ENCODE data around the gene CYP27B1.

The CYP27B1 gene

DNA sequence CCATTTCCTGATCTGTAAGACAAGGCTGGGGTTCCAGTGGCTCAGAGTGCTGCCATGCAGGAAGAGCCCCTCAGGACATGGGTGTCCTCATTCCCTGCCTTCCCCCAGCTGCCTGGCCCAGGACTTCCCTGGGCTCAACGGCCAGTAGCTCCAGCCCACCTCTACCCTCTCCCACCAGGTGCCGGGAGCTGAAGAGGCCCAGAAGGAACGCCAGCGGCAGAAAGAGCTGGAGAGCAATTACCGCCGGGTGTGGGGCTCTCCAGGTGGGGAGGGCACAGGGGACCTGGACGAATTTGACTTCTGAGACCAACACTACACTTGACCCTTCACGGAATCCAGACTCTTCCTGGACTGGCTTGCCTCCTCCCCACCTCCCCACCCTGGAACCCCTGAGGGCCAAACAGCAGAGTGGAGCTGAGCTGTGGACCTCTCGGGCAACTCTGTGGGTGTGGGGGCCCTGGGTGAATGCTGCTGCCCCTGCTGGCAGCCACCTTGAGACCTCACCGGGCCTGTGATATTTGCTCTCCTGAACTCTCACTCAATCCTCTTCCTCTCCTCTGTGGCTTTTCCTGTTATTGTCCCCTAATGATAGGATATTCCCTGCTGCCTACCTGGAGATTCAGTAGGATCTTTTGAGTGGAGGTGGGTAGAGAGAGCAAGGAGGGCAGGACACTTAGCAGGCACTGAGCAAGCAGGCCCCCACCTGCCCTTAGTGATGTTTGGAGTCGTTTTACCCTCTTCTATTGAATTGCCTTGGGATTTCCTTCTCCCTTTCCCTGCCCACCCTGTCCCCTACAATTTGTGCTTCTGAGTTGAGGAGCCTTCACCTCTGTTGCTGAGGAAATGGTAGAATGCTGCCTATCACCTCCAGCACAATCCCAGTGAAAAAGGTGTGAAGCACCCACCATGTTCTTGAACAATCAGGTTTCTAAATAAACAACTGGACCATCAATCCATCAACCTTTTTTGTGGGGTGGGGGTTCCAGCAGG is 46.0 kb downstream of the CYP27B1 start:
- Histone ChIP-seq H3K79me2 (ENCODE audit: insufficient read depth, low read length) (no peaks in the 10 kb centered on the region), H2AFZ (ENCODE audit: low read depth, low read length, severe bottlenecking) (no peak overlapping the region), H3K9me2 (replicated peaks; ENCODE audit: insufficient read depth, low read length) (no peaks in the 10 kb centered on the region), H3K9me3 (ENCODE audit: insufficient read depth, low read length) (no peaks in the 10 kb centered on the region), H3K9ac (ENCODE audit: low read length) (no peak overlapping the region), H3K27me3 (ENCODE audit: low read length) (no peaks in the 10 kb centered on the region), H3F3A (ENCODE audit: insufficient read depth) (no peaks in the 10 kb centered on the region), H3K36me3 (ENCODE audit: low read length) (0 out of 2 replicates have a peak, but pooled peaks cover 3% of the 10 kb centered on the region), H4K20me1 (ENCODE audit: low read depth, low read length) (no peaks in the 10 kb centered on the region), H3K4me2 (ENCODE audit: low read depth, low read length, poor library complexity, severe bottlenecking) (no peak overlapping the region), H3K27ac (ENCODE audit: low read depth, low read length) (no peak overlapping the region), H3K4me3 (ENCODE audit: insufficient read depth, low read length, poor library complexity, severe bottlenecking) (no peak overlapping the region)
- TF ChIP-seq EZH2phosphoT487 (conservative IDR thresholded peaks at IDR 0.05; ENCODE audit: low read length) = no peak
- TF ChIP-seq, protein P1, sequence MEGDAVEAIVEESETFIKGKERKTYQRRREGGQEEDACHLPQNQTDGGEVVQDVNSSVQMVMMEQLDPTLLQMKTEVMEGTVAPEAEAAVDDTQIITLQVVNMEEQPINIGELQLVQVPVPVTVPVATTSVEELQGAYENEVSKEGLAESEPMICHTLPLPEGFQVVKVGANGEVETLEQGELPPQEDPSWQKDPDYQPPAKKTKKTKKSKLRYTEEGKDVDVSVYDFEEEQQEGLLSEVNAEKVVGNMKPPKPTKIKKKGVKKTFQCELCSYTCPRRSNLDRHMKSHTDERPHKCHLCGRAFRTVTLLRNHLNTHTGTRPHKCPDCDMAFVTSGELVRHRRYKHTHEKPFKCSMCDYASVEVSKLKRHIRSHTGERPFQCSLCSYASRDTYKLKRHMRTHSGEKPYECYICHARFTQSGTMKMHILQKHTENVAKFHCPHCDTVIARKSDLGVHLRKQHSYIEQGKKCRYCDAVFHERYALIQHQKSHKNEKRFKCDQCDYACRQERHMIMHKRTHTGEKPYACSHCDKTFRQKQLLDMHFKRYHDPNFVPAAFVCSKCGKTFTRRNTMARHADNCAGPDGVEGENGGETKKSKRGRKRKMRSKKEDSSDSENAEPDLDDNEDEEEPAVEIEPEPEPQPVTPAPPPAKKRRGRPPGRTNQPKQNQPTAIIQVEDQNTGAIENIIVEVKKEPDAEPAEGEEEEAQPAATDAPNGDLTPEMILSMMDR (IDR thresholded peaks at IDR 0.05; ENCODE audit: insufficient read depth, low read length, poor library complexity, severe bottlenecking) = no peak

DNA sequence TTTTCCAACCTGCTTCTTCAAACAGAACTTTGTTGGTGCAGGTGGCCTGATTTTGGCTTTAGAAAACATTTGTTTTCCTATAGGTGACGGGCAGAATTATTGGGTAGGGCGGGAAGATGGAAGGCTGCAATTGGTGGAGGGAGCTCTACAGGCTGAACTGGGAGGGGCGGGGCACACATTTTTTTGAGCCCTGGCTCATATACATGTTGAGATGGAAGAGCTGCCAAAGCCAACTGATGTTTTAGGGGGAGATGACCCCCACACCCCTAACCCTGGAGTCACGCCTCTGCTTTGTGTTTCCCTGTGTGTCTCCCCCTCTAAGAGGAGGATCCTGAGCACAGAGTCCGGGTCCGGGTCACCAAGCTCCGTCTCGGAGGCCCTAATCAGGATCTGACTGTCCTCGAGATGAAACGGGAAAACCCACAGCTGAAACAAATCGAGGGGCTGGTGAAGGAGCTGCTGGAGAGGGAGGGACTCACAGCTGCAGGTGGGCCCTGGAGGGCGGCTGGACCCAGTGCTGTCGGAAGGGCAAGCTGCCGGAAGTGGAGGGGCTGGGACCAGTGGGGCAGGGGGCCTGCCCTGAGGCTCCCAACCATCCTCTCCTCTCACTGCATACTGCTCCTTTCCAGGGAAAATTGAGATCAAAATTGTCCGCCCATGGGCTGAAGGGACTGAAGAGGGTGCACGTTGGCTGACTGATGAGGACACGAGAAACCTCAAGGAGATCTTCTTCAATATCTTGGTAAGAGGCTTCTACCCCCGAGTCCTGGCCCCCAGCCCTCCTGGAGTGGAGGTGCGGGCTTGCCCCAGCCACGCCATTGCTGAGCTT is 46.9 kb downstream of the CYP27B1 start:
- H3K9me3 ChIP-seq (ENCODE audit: insufficient read depth, low read length) = no peaks in the 10 kb centered on the region
- H3K27ac ChIP-seq (ENCODE audit: low read depth, low read length) = no peak overlapping the region
- no peaks in the 10 kb centered on the region for H3K9me2 ChIP-seq (replicated peaks; ENCODE audit: insufficient read depth, low read length)
- no peak overlapping the region for H3K4me2 ChIP-seq (ENCODE audit: low read depth, low read length, poor library complexity, severe bottlenecking)
- H3K9ac ChIP-seq (ENCODE audit: low read length) = no peak overlapping the region
- H3K4me3 ChIP-seq (ENCODE audit: insufficient read depth, low read length, poor library complexity, severe bottlenecking) = no peak overlapping the region
- no peaks in the 10 kb centered on the region for H4K20me1 ChIP-seq (ENCODE audit: low read depth, low read length)
- no peaks in the 10 kb centered on the region for H3K79me2 ChIP-seq (ENCODE audit: insufficient read depth, low read length)
- no peaks in the 10 kb centered on the region for H3K27me3 ChIP-seq (ENCODE audit: low read length)
- TF ChIP-seq, protein P1 (IDR thresholded peaks at IDR 0.05; ENCODE audit: insufficient read depth, low read length, poor library complexity, severe bottlenecking) = no peak
- no peak for TF ChIP-seq EZH2phosphoT487 (conservative IDR thresholded peaks at IDR 0.05; ENCODE audit: low read length)
- no peaks in the 10 kb centered on the region for H3F3A ChIP-seq (ENCODE audit: insufficient read depth)
- H3K36me3 ChIP-seq (ENCODE audit: low read length) = 0 out of 2 replicates have a peak, but pooled peaks cover 3% of the 10 kb centered on the region
- no peak overlapping the region for H2AFZ ChIP-seq (ENCODE audit: low read depth, low read length, severe bottlenecking)

DNA sequence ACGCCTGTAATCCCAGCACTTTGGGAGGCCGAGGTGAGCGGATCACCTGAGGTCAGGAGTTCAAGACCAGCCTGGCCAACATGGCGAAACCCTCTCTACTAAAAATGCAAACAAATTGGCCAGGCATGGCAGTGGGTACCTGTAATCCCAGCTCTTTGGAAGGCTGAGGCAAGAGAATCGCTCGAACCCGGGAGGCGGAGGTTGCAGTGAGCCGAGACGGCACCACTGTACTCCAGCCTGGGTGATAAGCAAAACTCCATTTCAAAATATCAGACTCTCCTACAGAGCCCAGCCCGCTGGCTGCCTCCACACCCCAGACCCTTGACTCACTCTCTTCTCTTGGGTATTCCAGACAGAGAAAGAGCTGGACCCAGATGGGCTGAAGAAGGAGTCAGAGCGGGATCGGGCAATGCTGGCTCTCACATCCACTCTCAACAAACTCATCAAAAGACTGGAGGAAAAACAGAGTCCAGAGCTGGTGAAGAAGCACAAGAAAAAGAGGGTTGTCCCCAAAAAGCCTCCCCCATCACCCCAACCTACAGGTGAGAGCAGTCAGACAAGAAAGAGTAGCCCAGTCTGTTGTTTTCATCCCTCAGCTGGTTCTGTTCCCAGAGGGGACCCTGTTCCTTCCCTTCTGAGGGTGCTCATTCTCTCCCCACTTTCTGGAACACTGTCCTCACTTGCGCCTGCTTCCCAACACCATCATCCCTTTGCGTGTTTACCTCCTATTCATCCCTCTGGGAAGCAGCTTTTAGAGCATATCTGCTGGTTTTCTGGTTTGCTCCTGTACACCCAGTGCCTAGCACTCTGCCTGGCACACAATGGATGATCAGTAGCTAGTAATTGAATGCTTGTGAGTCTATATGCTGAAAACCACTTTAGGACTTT is 48.0 kb downstream of the CYP27B1 start:
- H3K9me2 ChIP-seq (replicated peaks; ENCODE audit: insufficient read depth, low read length) = no peaks in the 10 kb centered on the region
- no peaks in the 10 kb centered on the region for H3K79me2 ChIP-seq (ENCODE audit: insufficient read depth, low read length)
- H3K4me3 ChIP-seq (ENCODE audit: insufficient read depth, low read length, poor library complexity, severe bottlenecking) = no peak overlapping the region
- no peak overlapping the region for H3K4me2 ChIP-seq (ENCODE audit: low read depth, low read length, poor library complexity, severe bottlenecking)
- no peak overlapping the region for H2AFZ ChIP-seq (ENCODE audit: low read depth, low read length, severe bottlenecking)
- no peaks in the 10 kb centered on the region for H3K9me3 ChIP-seq (ENCODE audit: insufficient read depth, low read length)
- H3K27ac ChIP-seq (ENCODE audit: low read depth, low read length) = no peak overlapping the region
- TF ChIP-seq, protein P1 (IDR thresholded peaks at IDR 0.05; ENCODE audit: insufficient read depth, low read length, poor library complexity, severe bottlenecking) = no peak
- TF ChIP-seq EZH2phosphoT487 (conservative IDR thresholded peaks at IDR 0.05; ENCODE audit: low read length) = no peak
- H3K36me3 ChIP-seq (ENCODE audit: low read length) = 0 out of 2 replicates have a peak, but pooled peaks cover 3% of the 10 kb centered on the region
- H4K20me1 ChIP-seq (ENCODE audit: low read depth, low read length) = no peaks in the 10 kb centered on the region
- no peak overlapping the region for H3K9ac ChIP-seq (ENCODE audit: low read length)
- H3F3A ChIP-seq (ENCODE audit: insufficient read depth) = no peaks in the 10 kb centered on the region
- H3K27me3 ChIP-seq (ENCODE audit: low read length) = no peaks in the 10 kb centered on the region

Data from SU-DHL-6 (cell line).